ENCODE data around the gene BRSK1. TPM values are rescaled to one million over a fixed set of nuclear protein-coding genes. Genes with fewer than 3 reads are reported as not detected.
A peak's percentile ranks its signal among the peaks of the same experiment; 100 is the strongest.

BRSK1 gene
- total and polyA plus RNA-seq, 2 of the 8 experiments (the other 6 are each of a cell fraction or from before 2014, with no cell fraction given), result 27.6 to 32.7 TPM

GRCh38 chr19:55320844-55321419 lies 37.1 kb downstream of the BRSK1 start:
- Histone ChIP-seq H3K14ac (ENCODE audit: insufficient read length) (no peak overlapping the region), H3K27me3 (replicated peaks in 1 of 4; ENCODE audit: control insufficient read depth in 3 of 4, extremely low read depth in 1 of 4, insufficient read depth in 3 of 4, low read length in 3 of 4) (no peaks in the 10 kb centered on the region), H3K9ac (replicated peaks in 1 of 4; ENCODE audit: extremely low read depth in 1 of 4, low read depth in 3 of 4, low read length in 3 of 4) (no peak overlapping the region), H3K4me2 (ENCODE audit: insufficient read depth in 1 of 2, low read depth in 2 of 2, low read length in 2 of 2) (no peak overlapping the region; a peak in 1 of 4 replicates), H2BK20ac (ENCODE audit: low read length) (no peak overlapping the region), H3K56ac (replicated peaks; ENCODE audit: insufficient read length, low read depth, low read length) (no peak overlapping the region), H4K91ac (replicated peaks; ENCODE audit: insufficient read length, low read length) (no peak overlapping the region), H3K79me2 (ENCODE audit: control insufficient read depth in 1 of 2, insufficient read depth in 2 of 2, low read length in 2 of 2) (no peaks in the 10 kb centered on the region), H4K5ac (ENCODE audit: insufficient read length, low read depth, low read length) (no peak overlapping the region), H2BK5ac (ENCODE audit: low read depth, low read length) (no peak overlapping the region), H2BK12ac (ENCODE audit: low read depth, low read length) (no peak overlapping the region), H3K36me3 (ENCODE audit: control insufficient read depth in 2 of 4, insufficient read depth in 4 of 4, low read length in 3 of 4) (no peaks in the 10 kb centered on the region), H2BK15ac (ENCODE audit: low read length) (no peak overlapping the region), H4K20me1 (replicated peaks in 1 of 2; ENCODE audit: control insufficient read depth in 1 of 2, insufficient read depth in 2 of 2, low read length in 2 of 2) (no peaks in the 10 kb centered on the region), H3K27ac (ENCODE audit: low read depth, low read length) (no peak overlapping the region), H3K23me2 (ENCODE audit: low read depth, low read length) (peaks cover 2% of the 10 kb centered on the region; the same call in 1 of the 2 replicates), H2AK5ac (ENCODE audit: low read depth, low read length) (no peak overlapping the region), H3K4me3 (ENCODE audit: extremely low read depth in 1 of 4, insufficient read depth in 2 of 4, low read depth in 3 of 4, low read length in 4 of 4) (no peak overlapping the region), H3K23ac (ENCODE audit: insufficient read length) (no peak overlapping the region), H3K18ac (ENCODE audit: extremely low read depth, low read length) (no peak overlapping the region), H3K4ac (replicated peaks; ENCODE audit: insufficient read length, low read depth, low read length) (no peak overlapping the region), H3K4me1 (replicated peaks in 1 of 4; ENCODE audit: control insufficient read depth in 3 of 4, insufficient read depth in 4 of 4, low read length in 3 of 4) (peaks cover 0 to 10% (median 5%) of the 10 kb centered on the region in 4 experiments; a peak in 6 of 7 replicates), H3K9me3 (ENCODE audit: insufficient read depth in 2 of 2, low read depth in 1 of 2, low read length in 1 of 2) (no peaks in the 10 kb centered on the region), H2BK120ac (replicated peaks; ENCODE audit: low read depth, low read length) (no peak overlapping the region), H2AFZ (ENCODE audit: low read length) (no peak overlapping the region), H3K79me1 (ENCODE audit: low read depth, low read length) (no peaks in the 10 kb centered on the region), H4K8ac (ENCODE audit: extremely low read depth, insufficient read depth, low read length) (peak overlapping the region; percentile 58; the same call in 1 of the 2 replicates)
- DNase-seq (ENCODE audit: low read depth in 1 of 2, low spot score in 2 of 2) (no peak), FAIRE-seq (no peak)
- POLR2A ChIA-PET (ENCODE audit: partially characterized antibody), result interaction anchor here (0.6 to 4.3 kb wide), 12 partner anchors 8 to 174 kb away, joined by 3 to 23 read pairs (median 4); partner anchors contain the start of genes KMT5C and UBE2S
- CTCF ChIA-PET (ENCODE audit: partially characterized antibody), result interaction anchor here (0.7 to 2.7 kb wide), 10 partner anchors 9 to 110 kb away, joined by 3 to 18 read pairs (median 7); partner anchors contain the start of gene TMEM238
- 89% methylated on average over 6 of the region's 8 CpGs; no CpG with 5 or more reads in 1 of the 2 experiments for WGBS, 2 experiments (ENCODE audit: extremely low coverage in 1 of 2, insufficient coverage in 1 of 2, insufficient read length in 1 of 2, insufficient replicate concordance in 2 of 2, low coverage in 1 of 2, low lambda C conversion rate in 2 of 2, missing lambda C conversion rate in 1 of 2)
- TF ChIP-seq RNF2 (IDR thresholded peaks at IDR 0.05; ENCODE audit: borderline replicate concordance, low read depth, low read length, missing control alignments, poor library complexity, severe bottlenecking) (no peak), EZH2 (IDR thresholded peaks at IDR 0.05; ENCODE audit: low read depth, low read length, severe bottlenecking) (no peak), SAP30 (IDR thresholded peaks at IDR 0.05; ENCODE audit: insufficient read depth, insufficient replicate concordance, low read length) (no peak), FOSL1 (IDR thresholded peaks at IDR 0.05; ENCODE audit: insufficient read depth, low read depth, low read length) (no peak), RFX5 (IDR thresholded peaks at IDR 0.05; ENCODE audit: borderline replicate concordance, low read depth, low read length) (no peak), BRCA1 (IDR thresholded peaks at IDR 0.05; ENCODE audit: low read depth, low read length) (no peak), JUND (IDR thresholded peaks at IDR 0.05; ENCODE audit: low read length) (no peak), KDM4A (IDR thresholded peaks at IDR 0.05; ENCODE audit: low read depth, low read length, severe bottlenecking) (no peak), CTBP2 (IDR thresholded peaks at IDR 0.05; ENCODE audit: borderline replicate concordance, insufficient read depth, insufficient read length, low read length) (no peak), SUZ12 (IDR thresholded peaks at IDR 0.05; ENCODE audit: low read length) (no peak)
